Body of pancreas (tissue), 4 donors: Measurements from ENCODE around the gene PNMA6E.

ENCODE experiments used
- CTCF ChIP-seq, 7 experiments: fragments of 450-650 bp in 4 of 7; fragments of 200-600 bp in 3 of 7; sonication (generic) in 3 of 7; IDR thresholded peaks; one replicate each; pipeline ENCODE4 v1.5.1; 2016 to 2019; ENCODE audit warnings: antibody characterized with exemption in 7 of 7
- POLR2A ChIP-seq, 3 donors: fragments of 450-650 bp; IDR thresholded peaks; one replicate each; pipeline ENCODE4 v1.6.1; 2016; ENCODE audit warnings: antibody characterized with exemption in 3 of 3, mild to moderate bottlenecking in 2 of 3

DNA sequence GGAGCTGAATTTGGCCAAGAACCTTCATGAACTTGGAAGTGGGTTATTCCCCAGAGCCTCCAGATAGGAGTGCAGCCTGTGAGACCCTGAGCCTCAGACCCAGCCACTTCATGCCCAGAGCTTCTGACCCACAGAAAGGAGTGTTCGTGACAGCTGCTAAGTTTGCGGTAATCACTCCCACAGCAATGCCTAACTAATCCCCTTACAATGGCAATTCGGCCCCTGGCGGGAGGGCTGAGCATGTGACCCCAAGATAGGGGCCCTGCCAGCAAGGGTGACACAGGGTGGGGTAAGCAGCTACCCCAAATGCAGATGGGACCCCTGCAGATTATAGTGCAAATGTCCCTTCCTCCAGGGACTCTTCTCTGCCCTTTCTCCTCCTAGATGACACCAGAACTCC is 22.5 kb downstream of the PNMA6E start:
- TF ChIP-seq CTCF (IDR thresholded peaks at IDR 0.05) (no peak), POLR2A (IDR thresholded peaks at IDR 0.05) (no peak)
